GM19351 (cell line): ENCODE data around the gene NEO1.
A peak's percentile ranks its signal among the peaks of the same experiment; 100 is the strongest.

Experiments
- ATAC-seq: cut with Tn5 transposase; IDR thresholded peaks from one replicate; pipeline ENCODE4 v1.9.1; 2021; ENCODE audit warnings: mild to moderate bottlenecking, moderate library complexity; ENCODE audit not compliant: unreplicated experiment

The NEO1 gene

GRCh38 chr15:73051807-73052652 is at the start of gene NEO1:
TSS of gene NEO1 (plus strand) at chr15:73052463. CDS start at chr15:73052676, 213 bp downstream.
- ATAC-seq, result peak; percentile 59

DNA sequence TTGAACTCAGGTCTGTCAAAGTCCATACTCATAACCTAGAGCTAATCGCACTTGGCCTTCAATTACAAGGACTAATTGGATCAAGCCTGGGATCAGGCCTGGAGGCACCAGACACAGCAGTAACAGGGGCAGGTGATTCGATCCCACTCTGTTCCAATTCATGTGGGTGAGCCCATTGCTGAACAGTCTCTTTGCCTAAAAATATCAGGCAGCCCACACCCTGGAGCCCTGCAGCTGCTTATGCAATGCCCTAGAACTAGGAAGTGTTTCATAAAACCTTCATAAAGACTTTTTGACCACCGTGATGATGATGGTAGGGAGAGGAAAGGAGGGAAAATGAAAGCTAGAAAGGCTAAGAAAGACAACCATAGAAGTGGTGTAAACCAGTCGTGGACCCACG is 47.8 kb upstream of the NEO1 start:
- ATAC-seq, result no peak

DNA sequence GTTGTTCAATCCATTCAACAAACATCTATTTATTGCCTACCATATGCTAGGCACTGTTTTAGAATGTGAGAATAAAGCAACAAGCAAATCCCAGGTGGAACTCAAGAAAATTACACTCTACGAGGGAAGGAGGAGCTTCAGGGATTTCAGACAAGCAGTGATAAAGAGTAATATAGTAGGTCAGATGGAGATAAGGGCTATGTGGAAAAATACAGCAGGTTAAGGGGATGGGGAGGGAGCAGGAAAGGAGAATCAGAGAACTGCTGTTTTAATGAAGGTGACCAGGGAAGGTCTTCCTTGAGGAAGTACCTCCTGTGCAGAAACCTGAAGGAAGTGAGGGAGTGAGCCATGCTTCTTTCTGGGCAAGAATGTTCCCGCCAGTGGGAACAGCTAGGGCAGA is 47.2 kb upstream of the NEO1 start:
- ATAC-seq, result no peak

GRCh38 chr15:73005446-73005845 is 46.8 kb upstream of the NEO1 start:
- ATAC-seq, result no peak

DNA sequence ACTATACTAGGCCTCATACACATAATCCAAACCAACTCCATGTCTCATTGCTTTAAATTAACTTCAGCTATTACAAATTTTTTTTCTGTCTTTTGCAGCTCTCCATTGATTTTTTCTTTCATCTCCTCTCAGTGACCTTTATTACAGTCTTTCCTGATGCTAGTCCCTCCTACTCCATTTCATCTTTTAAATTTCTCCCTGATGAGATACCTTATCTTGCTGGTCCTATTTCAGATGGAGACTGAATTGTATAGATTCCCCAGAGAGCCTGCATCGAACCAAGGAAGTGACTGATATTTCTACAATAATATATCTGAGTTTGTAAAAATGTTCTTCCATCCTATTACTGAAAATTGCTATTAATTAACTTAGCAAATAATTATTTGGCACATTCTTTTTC is 45.7 kb upstream of the NEO1 start:
- no peak for ATAC-seq

DNA sequence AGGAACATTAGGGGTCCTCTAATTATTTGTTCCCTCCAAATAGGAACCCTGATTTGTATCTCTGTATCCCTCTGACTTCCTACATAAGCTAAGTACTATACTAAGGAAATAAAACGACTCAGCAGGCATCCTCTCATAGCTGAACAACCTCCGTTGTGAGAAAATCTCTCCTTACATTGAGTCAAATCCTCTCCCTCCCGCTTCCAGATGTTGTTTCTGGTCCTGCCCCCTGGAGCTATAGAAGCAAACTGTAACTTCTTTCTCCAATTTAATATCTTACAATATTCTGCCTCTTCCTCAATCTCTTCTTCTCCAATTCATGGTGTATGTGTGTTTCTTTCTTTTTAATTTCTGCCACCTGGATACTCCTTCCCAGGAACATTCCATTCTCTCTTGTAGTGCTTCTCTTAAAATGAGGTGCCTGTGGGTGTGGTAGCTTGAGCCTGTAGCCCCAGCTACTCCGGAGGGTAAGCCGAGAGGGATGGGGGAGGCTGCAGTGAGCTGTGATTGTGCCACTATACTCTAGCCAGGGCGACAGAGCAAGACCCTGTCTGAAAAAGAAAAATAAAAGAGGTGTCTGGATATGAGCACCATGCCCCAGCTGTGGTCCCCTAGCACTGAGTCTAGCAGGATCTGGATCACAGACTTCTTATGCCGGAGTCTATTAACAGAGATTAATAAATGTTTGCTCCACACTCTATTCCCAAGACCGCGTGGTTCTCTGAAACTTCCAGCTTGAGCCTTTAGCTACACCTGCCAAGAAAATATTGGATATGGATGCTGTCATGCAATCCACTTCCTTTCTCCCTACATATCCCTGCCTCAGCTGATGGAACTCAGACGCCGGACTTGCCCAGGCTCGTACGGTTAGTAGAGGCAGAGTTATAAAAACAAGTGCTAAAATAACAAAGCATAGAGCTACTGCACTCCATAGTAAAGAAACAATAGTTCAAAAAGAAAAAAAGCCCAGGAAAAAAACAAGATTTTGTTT is 42.9 kb upstream of the NEO1 start:
- no peak for ATAC-seq

- no peak for ATAC-seq
These were observed 41.8 kb upstream of the NEO1 start for GRCh38 chr15:73010154-73011152.

- ATAC-seq, result no peak
These were observed 37.4 kb upstream of the NEO1 start for GRCh38 chr15:73014904-73015303.

GRCh38 chr15:73015493-73015892 is 36.8 kb upstream of the NEO1 start:
- ATAC-seq, result no peak

DNA sequence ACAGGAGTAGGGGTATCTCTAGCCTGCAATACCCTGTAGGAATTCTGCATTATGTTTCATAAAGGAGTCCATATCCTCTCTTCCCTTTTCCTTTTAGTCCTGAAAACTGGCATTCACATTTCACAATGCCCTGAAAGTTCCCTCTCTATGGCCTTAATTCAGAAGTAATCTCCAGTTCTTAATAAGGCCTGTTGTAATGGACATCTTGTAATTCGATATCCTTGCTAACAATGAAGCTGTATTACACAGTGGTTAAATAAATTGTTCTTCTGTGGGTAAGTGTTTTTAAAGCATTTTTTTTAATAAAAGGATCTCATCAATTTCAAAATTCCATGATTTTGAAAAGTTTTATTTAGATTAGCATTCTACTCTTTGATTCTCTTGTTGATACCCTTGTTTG is 34.3 kb upstream of the NEO1 start:
- ATAC-seq, result no peak

DNA sequence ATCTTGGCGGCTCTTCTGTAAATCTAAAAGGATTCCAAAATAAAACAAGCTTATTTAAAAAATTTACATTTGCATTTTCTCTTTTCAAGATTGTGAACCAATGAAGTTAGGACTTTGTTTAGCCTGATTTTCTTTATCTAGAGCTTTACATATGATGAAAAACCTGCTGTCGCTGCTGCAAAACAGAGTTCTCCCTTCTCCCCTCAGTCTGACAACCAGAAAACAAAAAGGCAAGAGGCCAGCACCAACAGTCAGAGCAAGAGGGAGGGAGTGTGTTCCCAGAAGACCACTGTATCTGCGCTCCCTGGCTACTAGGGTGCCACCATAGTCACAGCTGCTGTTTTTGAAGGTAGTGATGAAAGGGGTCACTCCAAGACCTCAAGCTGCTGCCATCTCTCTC is 33.1 kb upstream of the NEO1 start:
- ATAC-seq, result no peak

DNA sequence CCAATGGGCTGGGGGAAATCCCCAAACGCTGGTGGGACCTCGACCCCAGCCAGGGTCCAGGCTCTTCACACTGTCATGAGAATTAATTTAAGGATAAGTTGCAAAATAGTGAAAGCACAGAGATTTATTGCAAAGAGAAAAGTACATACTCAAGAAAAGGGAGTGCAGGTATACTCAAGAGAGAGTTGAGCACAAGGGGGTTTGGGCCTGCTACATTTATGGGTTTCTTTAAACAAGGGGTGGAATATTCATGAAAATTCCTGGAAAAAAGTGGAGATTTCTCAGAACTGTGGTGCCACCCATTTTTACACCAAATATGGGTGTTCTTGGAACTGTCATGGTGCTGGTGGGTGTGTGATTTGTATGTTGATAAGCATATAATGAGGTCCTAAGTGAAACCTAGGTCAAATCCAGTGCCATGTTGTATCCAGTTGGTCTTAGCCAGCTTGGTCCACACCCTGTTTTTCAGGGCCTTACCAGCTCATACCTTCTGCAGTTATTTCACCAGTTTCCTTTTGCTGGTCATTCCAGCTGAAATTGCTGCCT is 32.6 kb upstream of the NEO1 start:
- no peak for ATAC-seq

DNA sequence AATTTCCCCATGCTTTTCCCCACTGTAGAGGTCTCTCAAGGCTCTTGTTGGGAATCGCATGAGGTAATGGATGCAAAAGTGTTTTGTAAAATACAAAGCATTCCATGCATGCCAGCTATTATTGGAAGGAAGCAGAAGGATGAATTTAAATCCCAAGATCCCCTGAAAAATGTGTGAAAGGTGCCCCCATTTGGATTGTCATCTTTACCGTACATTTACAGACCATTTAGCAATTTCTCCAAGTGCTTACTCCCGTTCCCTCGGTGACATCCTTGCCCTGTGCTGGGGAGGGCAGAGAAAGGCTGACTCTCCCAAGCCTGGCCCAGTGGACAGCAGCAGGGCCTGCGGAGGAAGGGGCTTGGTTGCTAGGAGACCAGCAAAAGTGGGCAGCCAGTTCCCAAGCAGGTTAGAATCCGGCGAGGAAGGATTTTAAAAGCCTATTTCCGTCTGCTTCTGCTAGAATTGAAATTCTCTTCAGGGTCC is 31.1 kb upstream of the NEO1 start:
- ATAC-seq, result no peak

- no peak for ATAC-seq
These were observed 30.1 kb upstream of the NEO1 start for GRCh38 chr15:73022161-73022560.

GRCh38 chr15:73023071-73023470 is 29.2 kb upstream of the NEO1 start:
- ATAC-seq, result no peak

DNA sequence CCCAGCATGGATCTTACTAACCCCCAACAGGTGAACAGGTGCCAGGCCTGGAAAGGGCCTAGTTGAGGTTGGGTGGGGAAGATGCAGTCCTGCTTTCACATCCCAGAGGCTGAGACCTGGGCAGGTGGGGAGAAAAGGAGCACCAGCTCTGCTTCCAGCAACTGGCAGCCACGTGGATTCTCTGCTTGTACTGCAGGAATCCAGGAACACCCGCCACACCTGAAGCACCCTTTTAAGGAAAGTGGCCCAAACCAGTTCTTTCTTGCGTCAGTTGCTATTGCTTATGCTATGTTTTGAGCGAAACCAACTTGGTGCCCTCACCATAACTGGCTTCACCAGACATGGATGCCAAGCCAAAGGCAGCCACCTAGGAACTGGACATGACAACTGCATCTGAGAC is 28.1 kb upstream of the NEO1 start:
- no peak for ATAC-seq

- ATAC-seq, result no peak
These were observed 25.7 kb upstream of the NEO1 start for GRCh38 chr15:73026511-73027054.

GRCh38 chr15:73028031-73028430 is 24.2 kb upstream of the NEO1 start:
- ATAC-seq, result no peak

GRCh38 chr15:73028831-73029451 is 23.3 kb upstream of the NEO1 start:
- ATAC-seq, result no peak
